K562 (cell line): Measurements from ENCODE around the gene ZFYVE1. TPM values are rescaled to one million over a fixed set of nuclear protein-coding genes. Genes with fewer than 3 reads are reported as not detected.

Experiments used
- CXXC5 ChIP-seq: fragments of 250-450 bp; sonication (Bioruptor Pico); IDR thresholded peaks from 2 replicates; pipeline ENCODE4 v1.8.0; 2022; ENCODE audit warnings: inconsistent platforms, mild to moderate bottlenecking, moderate library complexity
- EP400 ChIP-seq: fragments of 450-650 bp; IDR thresholded peaks from 2 replicates; pipeline ENCODE4 v1.6.1; 2017; ENCODE audit warnings: antibody characterized with exemption, mild to moderate bottlenecking, moderate library complexity
- GMEB1 ChIP-seq: fragments of 250-450 bp; sonication (Bioruptor Pico); IDR thresholded peaks from 2 replicates; pipeline ENCODE4 v1.4.0; 2020; ENCODE audit warnings: mild to moderate bottlenecking
- HSF4 ChIP-seq: fragments of 250-450 bp; sonication (Bioruptor Pico); IDR thresholded peaks from 2 replicates; pipeline ENCODE4 v2.1.2; 2022; ENCODE audit warnings: mild to moderate bottlenecking, moderate library complexity, borderline replicate concordance
- IFI16 ChIP-seq: fragments of 250-450 bp; sonication (Bioruptor Pico); IDR thresholded peaks from 2 replicates; pipeline ENCODE4 v2.1.2; 2022; ENCODE audit warnings: mild to moderate bottlenecking, inconsistent platforms
- MGA ChIP-seq: fragments of 450-650 bp; IDR thresholded peaks from 2 replicates; pipeline ENCODE4 v1.6.1; 2016; ENCODE audit warnings: mild to moderate bottlenecking, moderate library complexity
- PYGO2 ChIP-seq: fragments of 450-650 bp; IDR thresholded peaks from 2 replicates; pipeline ENCODE4 v1.6.1; 2016; ENCODE audit warnings: mild to moderate bottlenecking, missing genetic modification characterization, moderate library complexity, missing compliant biosample characterization
- RBM39 ChIP-seq: fragments of 200-400 bp; formaldehyde crosslinking; optimal IDR thresholded peaks from 2 replicates; pipeline ENCODE3; 2018; ENCODE audit warnings: low read depth, low read length
- TAF7 ChIP-seq: fragments of 450-650 bp; IDR thresholded peaks from 2 replicates; pipeline ENCODE4 v1.6.1; 2016; ENCODE audit warnings: missing genetic modification characterization, missing compliant biosample characterization
- TEAD1 ChIP-seq, 2 experiments: fragments of 450-650 bp in 1 of 2; sonication (generic) in 1 of 2; formaldehyde crosslinking; IDR thresholded peaks; 2 replicates each; pipeline versions ENCODE4 v1.4.0 to v1.8.0; 2020 to 2022; ENCODE audit warnings: mild to moderate bottlenecking in 2 of 2, missing genetic modification reagents in 1 of 2
- ZNF197 ChIP-seq: fragments of 200-800 bp; sonication (Bioruptor generic); IDR thresholded peaks from 2 replicates; pipeline ENCODE4 v1.6.1; 2016; ENCODE audit warnings: low read depth, missing genetic modification characterization, missing compliant biosample characterization
- ZNF583 ChIP-seq: fragments of 250-450 bp; sonication (Bioruptor Pico); IDR thresholded peaks from 2 replicates; pipeline ENCODE4 v1.4.0; 2020
- ZNF639 ChIP-seq, 2 experiments: fragments of 200-800 bp in 1 of 2; sonication (Bioruptor generic) in 1 of 2; sonication (generic) in 1 of 2; formaldehyde crosslinking in 1 of 2; IDR thresholded peaks in 1 of 2; conservative IDR thresholded peaks in 1 of 2; 2 replicates each; pipeline versions ENCODE4 v1.5.0 to v1.6.1; 2016 to 2020; ENCODE audit warnings: missing compliant biosample characterization in 1 of 2, missing genetic modification characterization in 1 of 2, missing genetic modification reagents in 1 of 2
- polyA plus RNA-seq, 8 experiments: library from polyadenylated mRNA; depleted of rRNA in 4 of 8; stranded (reverse) in 5 of 8; unstranded in 3 of 8; fragments of >200 nt; fragmentation: Nextera tagmentation in 2 of 8; fragmentation: Illumina TruSeq in 1 of 8; extraction: Ambion mirVana in 2 of 8; extraction: Trizol in 1 of 8; gene quantifications; 2 replicates each; pipeline versions ENCODE4 v1.2.1 to v1.2.3, GENCODE V29; 2011 to 2014; ENCODE audit warnings: inconsistent platforms in 1 of 8, missing spikeins in 1 of 8
- total RNA-seq, 7 experiments: library from RNA; depleted of rRNA in 6 of 7; stranded (reverse); fragments of >200 nt in 6 of 7; fragmentation: Illumina TruSeq in 2 of 7; extraction: Trizol in 2 of 7; gene quantifications; 2 replicates each; pipeline versions ENCODE4 v1.2.1 to v1.2.3, GENCODE V29; 2011 to 2021; ENCODE audit warnings: low replicate concordance in 1 of 7

The ZFYVE1 gene
- total and polyA plus RNA-seq, 9 of the 15 experiments (the other 6 are each of a cell fraction or from before 2014, with no cell fraction given), result 0.62 to 5.5 (median 3.4) TPM

- TF ChIP-seq ZNF583 (CRISPR knock-in tag) (peak; percentile 79; the same call in 1 of the 2 replicates), ZNF197 (CRISPR knock-in tag) (peak; percentile 81; the same call in 1 of the 2 replicates), RBM39 (no peak), EP400 (no peak), TAF7 (tag) (peak; percentile 37; the same call in 1 of the 2 replicates), PYGO2 (tag) (0 out of 2 replicates have a peak, but pooled peaks have one; percentile 47), CXXC5 (CRISPR knock-in tag) (peak; percentile 77), IFI16 (CRISPR knock-in tag) (peak; percentile 18; the same call in 1 of the 2 replicates), TEAD1 (CRISPR knock-in tag; IDR thresholded peaks at IDR 0.05) (peak in 1 of 2 experiments; percentile 62; a peak in 1 of 4 replicates), MGA (no peak), GMEB1 (CRISPR knock-in tag) (peak; percentile 30; the same call in 1 of the 2 replicates), HSF4 (peak; percentile 72; the same call in 1 of the 2 replicates), ZNF639 (CRISPR knock-in tag; conservative IDR thresholded peaks at IDR 0.05 in 1 of 2, IDR thresholded peaks at IDR 0.05 in 1 of 2) (peak in 1 of 2 experiments; percentile 38; a peak in 1 of 4 replicates)
These were observed 1.1 kb upstream of the ZFYVE1 start (continued) for GRCh38 chr14:73027984-73028383.
